Bronchial epithelial cell (primary cell): ENCODE data around the gene TGFBR1. TPM values are rescaled to one million over a fixed set of nuclear protein-coding genes. Genes with fewer than 3 reads are reported as not detected.

Source experiments
- DNase-seq: peaks from one replicate; pipeline ENCODE4 v3.0.0-alpha.2; 2010; ENCODE audit warnings: low read depth
- FAIRE-seq: peaks from 2 replicates; lab custom pipeline; 2011; peaks lifted over from hg19 to GRCh38; lab: Jason Lieb, UNC
- H3K27me3 ChIP-seq: 2 replicates; pipeline ENCODE4 v1.5.1; 2011; ENCODE audit warnings: low read length; ENCODE audit not compliant: control insufficient read depth, insufficient read depth
- H3K36me3 ChIP-seq: 2 replicates; pipeline ENCODE4 v1.5.1; 2011; ENCODE audit warnings: low read length; ENCODE audit not compliant: control insufficient read depth, insufficient read depth
- H3K4me3 ChIP-seq: 2 replicates; pipeline ENCODE4 v1.5.1; 2011; ENCODE audit warnings: mild to moderate bottlenecking, low read depth, low read length, control low read depth
- total RNA-seq: library from RNA; depleted of rRNA; stranded (reverse); fragments of >200 nt; gene quantifications from 2 replicates; pipeline ENCODE4 v1.2.1, GENCODE V29; 2014
- TF ChIP-seq, protein P1 (sequence below): IDR thresholded peaks from 2 replicates; pipeline ENCODE4 v1.5.1; 2011; ENCODE audit warnings: mild to moderate bottlenecking, moderate library complexity, low read length, control low read depth, inconsistent platforms; ENCODE audit not compliant: insufficient read depth, severe bottlenecking

TGFBR1 gene
- total RNA-seq, 1 donor from 2014 or later = 110 TPM

DNA sequence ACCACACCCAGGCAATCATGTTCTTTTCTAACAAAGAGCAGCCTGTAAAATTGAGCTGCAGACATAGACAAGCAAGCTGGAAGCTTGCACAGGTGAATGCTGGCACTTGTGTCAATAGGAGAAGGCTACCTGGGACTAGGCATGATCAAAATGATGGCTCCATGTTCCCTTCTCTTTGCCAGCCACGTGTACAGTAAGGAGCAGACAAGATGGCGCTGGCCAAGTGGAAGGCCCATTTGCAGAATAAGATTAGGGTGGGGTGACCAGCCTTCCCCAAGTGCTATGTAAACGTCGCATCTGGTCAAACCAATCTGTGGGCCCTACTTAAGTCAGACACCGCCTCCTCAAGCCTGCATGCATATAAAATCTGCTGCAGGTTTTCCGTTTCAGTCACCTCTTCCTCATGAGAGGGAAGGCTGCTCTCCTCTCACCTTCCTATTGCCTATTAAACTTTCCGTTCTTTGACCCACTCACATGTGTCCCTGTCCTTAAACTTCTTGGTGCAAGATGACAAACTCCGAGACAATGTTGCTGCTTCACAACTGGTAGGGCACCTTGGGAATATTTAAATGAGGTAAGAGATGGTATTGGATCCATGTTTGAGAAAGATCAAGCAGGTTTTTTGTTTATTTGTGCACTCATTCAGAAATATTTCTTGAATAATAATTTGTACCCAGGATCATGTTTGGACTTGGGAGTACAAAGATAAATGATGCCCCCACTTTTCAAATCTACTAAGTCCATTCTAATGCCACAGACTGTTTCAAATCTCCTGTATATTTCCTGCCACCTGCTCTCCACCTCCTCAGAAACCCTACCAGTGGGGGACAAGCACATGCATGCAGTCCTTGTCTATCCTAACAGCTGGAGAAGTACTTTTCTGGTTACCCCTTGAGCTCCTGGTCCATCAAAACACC lies 30.7 kb upstream of the TGFBR1 start:
- H3K36me3 ChIP-seq = no peaks in the 10 kb centered on the region
- FAIRE-seq (no peak), DNase-seq (no peak)
- TF ChIP-seq, protein P1, sequence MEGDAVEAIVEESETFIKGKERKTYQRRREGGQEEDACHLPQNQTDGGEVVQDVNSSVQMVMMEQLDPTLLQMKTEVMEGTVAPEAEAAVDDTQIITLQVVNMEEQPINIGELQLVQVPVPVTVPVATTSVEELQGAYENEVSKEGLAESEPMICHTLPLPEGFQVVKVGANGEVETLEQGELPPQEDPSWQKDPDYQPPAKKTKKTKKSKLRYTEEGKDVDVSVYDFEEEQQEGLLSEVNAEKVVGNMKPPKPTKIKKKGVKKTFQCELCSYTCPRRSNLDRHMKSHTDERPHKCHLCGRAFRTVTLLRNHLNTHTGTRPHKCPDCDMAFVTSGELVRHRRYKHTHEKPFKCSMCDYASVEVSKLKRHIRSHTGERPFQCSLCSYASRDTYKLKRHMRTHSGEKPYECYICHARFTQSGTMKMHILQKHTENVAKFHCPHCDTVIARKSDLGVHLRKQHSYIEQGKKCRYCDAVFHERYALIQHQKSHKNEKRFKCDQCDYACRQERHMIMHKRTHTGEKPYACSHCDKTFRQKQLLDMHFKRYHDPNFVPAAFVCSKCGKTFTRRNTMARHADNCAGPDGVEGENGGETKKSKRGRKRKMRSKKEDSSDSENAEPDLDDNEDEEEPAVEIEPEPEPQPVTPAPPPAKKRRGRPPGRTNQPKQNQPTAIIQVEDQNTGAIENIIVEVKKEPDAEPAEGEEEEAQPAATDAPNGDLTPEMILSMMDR = no peak
- H3K27me3 ChIP-seq = no peaks in the 10 kb centered on the region
- no peak overlapping the region for H3K4me3 ChIP-seq

GRCh38 chr9:99074902-99075245 lies 30.0 kb upstream of the TGFBR1 start:
- H3K27me3 ChIP-seq = no peaks in the 10 kb centered on the region
- no peak for FAIRE-seq
- H3K36me3 ChIP-seq = no peaks in the 10 kb centered on the region
- no peak overlapping the region for H3K4me3 ChIP-seq
- DNase-seq = no peak
- TF ChIP-seq, protein P1 = no peak

- no peak for FAIRE-seq
These were observed 29.5 kb upstream of the TGFBR1 start for GRCh38 chr9:99075246-99075912.

DNA sequence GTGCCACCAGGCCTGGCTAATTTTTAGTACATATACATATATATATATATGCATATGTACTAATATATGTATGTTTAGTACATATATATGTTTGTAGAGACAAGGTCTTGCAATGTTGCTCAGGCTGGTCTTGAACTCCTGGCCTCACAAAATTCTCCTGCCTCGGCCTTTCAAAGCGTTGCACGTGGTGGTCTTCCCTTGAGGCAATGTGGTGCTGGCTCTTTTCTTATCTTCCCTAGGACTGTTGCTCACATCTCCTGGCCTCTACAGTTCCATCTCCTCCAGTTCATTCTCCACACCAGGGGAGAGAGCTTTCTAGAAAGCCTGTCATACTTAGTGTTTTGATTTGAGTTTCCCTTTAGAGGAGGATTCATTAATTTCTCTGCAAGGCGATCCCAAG lies 28.9 kb upstream of the TGFBR1 start:
- no peaks in the 10 kb centered on the region for H3K27me3 ChIP-seq
- no peaks in the 10 kb centered on the region for H3K36me3 ChIP-seq
- TF ChIP-seq, protein P1 = no peak
- no peak for FAIRE-seq
- DNase-seq = no peak
- H3K4me3 ChIP-seq = no peak overlapping the region

More at GRCh38 chr9:99075246-99075912, 29.5 kb upstream of the TGFBR1 start:
- TF ChIP-seq, protein P1 = no peak
- DNase-seq = no peak
- H3K27me3 ChIP-seq = no peaks in the 10 kb centered on the region
- no peak overlapping the region for H3K4me3 ChIP-seq
- no peaks in the 10 kb centered on the region for H3K36me3 ChIP-seq

- Histone ChIP-seq H3K4me3 (no peak overlapping the region), H3K27me3 (no peaks in the 10 kb centered on the region), H3K36me3 (no peaks in the 10 kb centered on the region)
- DNase-seq (no peak), FAIRE-seq (no peak)
- TF ChIP-seq, protein P1 = no peak
These were observed 28.3 kb upstream of the TGFBR1 start for GRCh38 chr9:99076483-99077171.
